Large intestine (tissue), 3 donors: ENCODE results near the gene LATS1. TPM values are rescaled to one million over a fixed set of nuclear protein-coding genes. Genes with fewer than 3 reads are reported as not detected.
"Not testable (repeated sequence)": the region's sequence is repeated elsewhere in the genome, so short reads cannot be mapped to it uniquely, and the experiment has no call there.

Experiments
- DNase-seq, 2 donors: peaks; one replicate each; pipeline versions ENCODE4 v3.0.0 to v3.0.0-alpha.2; 2013
- H3K27ac ChIP-seq: one replicate; pipeline ENCODE4 v1.5.1; 2013; ENCODE audit warnings: low read length
- H3K27me3 ChIP-seq: 2 replicates; pipeline ENCODE4 v1.6.1; 2013; ENCODE audit warnings: low read length; ENCODE audit not compliant: control insufficient read depth, insufficient read depth
- H3K36me3 ChIP-seq: 2 replicates; pipeline ENCODE4 v1.6.1; 2013; ENCODE audit warnings: low read length; ENCODE audit not compliant: control insufficient read depth, insufficient read depth
- H3K4me1 ChIP-seq: one replicate; pipeline ENCODE4 v1.6.1; 2013; ENCODE audit warnings: low read length; ENCODE audit not compliant: control insufficient read depth, insufficient read depth
- H3K4me3 ChIP-seq: one replicate; pipeline ENCODE4 v1.5.1; 2013; ENCODE audit warnings: low read length
- H3K9me3 ChIP-seq: one replicate; pipeline ENCODE4 v1.6.1; 2013; ENCODE audit warnings: mild to moderate bottlenecking, low read depth, low read length, moderate library complexity; ENCODE audit not compliant: control insufficient read depth
- WGBS: methylation state at CpG from one replicate; pipeline ENCODE4 v1.1.5; 2013; ENCODE audit warnings: low lambda C conversion rate; ENCODE audit not compliant: insufficient coverage; 5-methylcytosine and 5-hydroxymethylcytosine counted together
- polyA plus RNA-seq: library from polyadenylated mRNA; unstranded; fragments of 120-200 nt; gene quantifications from one replicate; pipeline ENCODE4 v1.2.1, GENCODE V29; 2013

LATS1 gene
- polyA plus RNA-seq, 1 donor = 24.4 TPM

DNA sequence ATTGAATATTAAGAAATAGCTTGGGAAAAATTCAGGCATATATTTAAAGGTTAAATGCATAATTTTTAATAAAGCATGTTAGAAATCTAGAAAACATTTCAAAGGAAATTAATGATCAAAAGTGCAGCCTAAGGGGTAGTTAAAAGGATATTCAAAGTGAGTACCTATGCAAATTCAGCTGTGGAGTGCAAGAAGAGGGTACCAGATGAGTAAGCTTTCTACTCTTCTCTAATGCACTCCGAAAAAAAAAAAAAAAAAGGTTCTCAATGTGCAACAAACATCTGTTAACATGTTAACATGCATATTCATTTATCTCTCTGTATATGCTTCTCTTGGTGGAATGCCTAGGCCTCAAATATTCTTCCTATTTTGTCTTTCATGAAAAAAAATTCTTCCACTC is 37.4 kb downstream of the LATS1 start:
- WGBS = no CpG with 5 or more reads among the region's 1 CpG
- Histone ChIP-seq H3K9me3 (no peaks in the 10 kb centered on the region), H3K4me3 (no peak overlapping the region), H3K27ac (no peak overlapping the region), H3K27me3 (no peaks in the 10 kb centered on the region), H3K36me3 (peaks cover 38% of the 10 kb centered on the region), H3K4me1 (no peaks in the 10 kb centered on the region)
- DNase-seq = no peak

DNA sequence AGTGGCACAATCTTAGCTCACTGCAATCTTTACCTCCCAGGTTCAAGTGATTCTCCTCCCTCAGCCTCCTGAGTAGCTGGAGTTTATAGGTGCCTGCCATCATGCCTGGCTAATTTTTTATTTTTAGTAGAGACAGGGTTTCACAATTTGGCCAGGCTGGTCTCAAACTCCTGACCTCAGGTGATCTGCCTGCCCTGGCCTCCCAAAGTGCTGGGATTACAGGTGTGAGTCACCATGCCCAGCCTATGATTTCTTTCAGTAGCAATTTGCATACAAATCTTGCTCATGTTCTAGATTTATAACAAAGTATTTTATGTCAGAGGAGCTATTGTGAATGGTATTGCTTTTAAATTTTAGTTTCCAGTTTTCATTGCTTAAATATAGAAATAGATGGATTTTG is 45.6 kb downstream of the LATS1 start:
- DNase-seq, H3K27me3 ChIP-seq, H3K4me3 ChIP-seq, H3K27ac ChIP-seq, H3K4me1 ChIP-seq, H3K9me3 ChIP-seq: not testable (repeated sequence)
- H3K36me3 ChIP-seq = peaks cover 55% of the 10 kb centered on the region

DNA sequence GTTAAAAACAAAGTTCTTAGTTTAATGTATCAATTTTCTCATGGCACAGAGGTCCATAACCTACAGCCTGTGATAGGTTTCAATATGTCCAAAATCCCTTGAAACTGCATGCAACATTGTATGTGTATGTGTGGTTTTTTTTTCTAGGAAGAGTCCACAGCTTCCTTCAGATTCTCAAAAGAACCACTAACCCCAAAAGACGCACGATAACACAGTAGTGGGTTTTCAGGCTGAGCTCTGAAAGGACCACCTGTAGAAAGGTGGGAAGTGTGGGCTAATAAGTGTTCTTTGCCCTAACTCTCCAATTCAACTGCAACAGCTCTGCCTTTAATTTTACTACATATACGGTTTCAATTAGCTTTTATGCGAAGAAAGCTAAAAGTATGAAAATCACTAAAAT is 57.9 kb downstream of the LATS1 start:
- Histone ChIP-seq H3K27me3 (no peaks in the 10 kb centered on the region), H3K9me3 (no peaks in the 10 kb centered on the region), H3K4me1 (no peaks in the 10 kb centered on the region), H3K27ac (no peak overlapping the region), H3K4me3 (no peak overlapping the region), H3K36me3 (peaks cover 34% of the 10 kb centered on the region)
- WGBS = 92% methylated on average over 2 of the region's 4 CpGs
- DNase-seq = no peak

DNA sequence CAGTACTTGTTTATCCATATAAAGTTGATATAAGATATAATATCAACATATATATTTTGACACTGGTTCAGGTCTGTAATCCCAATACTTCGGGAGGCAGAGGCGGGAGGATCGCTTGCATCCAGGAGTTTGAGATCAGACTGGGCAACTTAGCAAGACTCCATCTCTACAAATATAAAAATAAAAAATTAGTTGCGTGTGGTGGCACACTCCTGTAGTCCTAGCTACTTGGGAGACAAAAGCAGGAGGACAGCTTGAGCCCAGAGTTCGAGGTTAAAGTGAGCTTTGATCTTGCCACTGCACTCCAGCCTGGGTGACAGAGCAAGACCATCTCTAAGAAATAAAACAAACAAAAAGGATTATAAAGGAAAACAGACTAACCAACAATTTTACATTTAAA is 60.5 kb downstream of the LATS1 start:
- Histone ChIP-seq H3K27ac (no peak overlapping the region), H3K4me3 (no peak overlapping the region), H3K4me1 (no peaks in the 10 kb centered on the region), H3K9me3 (no peaks in the 10 kb centered on the region), H3K27me3 (no peaks in the 10 kb centered on the region), H3K36me3 (peaks cover 18% of the 10 kb centered on the region)
- no CpG with 5 or more reads among the region's 5 CpGs for WGBS
- DNase-seq = no peak

DNA sequence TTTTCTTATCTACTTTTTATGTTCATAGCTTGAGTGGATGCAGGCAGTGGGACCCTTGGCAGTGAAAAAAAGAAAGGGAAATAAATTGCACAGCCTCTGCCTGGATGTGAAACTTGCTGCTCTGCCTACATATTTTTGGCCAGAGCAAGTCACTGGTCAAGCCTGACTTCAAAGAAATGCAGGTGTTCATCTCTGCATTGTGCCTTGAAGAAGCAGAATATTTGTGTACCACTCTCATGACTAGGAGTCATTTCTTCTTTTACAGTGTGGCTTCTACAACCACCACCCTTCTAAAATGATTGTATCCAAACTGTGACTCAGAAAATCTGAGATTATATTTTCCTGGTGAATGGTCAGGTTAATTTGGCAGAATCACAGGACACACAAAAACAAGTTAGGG is 66.8 kb downstream of the LATS1 start:
- Histone ChIP-seq H3K9me3 (no peaks in the 10 kb centered on the region), H3K36me3 (no peaks in the 10 kb centered on the region), H3K4me3 (no peak overlapping the region), H3K27ac (no peak overlapping the region), H3K27me3 (no peaks in the 10 kb centered on the region), H3K4me1 (no peaks in the 10 kb centered on the region)
- DNase-seq = no peak

DNA sequence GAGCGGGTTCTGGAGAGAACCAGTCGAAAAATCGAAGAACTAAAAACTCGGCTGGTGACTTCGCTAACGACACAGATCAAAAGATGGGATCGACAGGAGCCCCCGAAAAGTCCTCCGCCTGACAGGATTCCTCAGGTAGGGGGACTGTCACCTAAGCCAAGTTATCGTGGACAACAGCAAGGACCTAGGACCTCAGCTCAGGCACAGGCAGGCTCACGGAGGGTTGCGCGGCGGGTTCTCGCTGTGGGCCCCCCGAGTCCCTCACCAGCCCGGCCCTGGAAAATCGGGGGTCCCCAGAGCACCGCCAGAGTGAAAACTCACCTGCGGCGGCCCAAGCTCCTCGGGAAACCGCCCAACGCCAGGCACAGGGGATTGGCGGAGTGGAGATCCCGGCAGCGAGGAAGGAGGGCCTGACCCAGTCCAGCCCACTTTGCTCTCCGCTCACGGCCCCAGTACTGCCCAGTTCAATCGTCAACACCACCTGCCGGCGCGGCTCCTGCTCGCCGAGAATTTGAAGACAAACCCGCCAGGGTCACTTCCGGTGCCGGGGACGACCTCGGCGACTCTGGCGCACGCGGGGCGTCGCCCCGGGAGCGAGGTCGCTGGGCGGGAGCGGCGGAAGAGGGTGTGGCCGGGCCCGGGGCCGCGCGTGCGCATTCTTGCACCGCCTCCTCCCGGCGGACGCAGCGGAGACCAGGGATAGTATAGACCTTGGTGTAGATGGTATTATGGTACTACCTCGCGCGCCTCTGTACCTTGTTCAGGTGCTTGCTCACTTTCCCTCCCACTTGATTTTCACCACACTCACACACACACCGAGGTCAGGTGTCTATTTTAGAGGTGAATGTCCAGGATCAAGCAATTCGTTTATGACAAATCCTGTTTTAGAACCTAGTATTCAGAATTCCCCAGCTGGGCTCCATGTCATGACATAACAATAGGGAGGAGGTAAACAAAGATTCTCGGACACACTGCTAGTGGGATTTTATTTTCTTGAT is 69.5 kb downstream of the LATS1 start, which contains the start of gene KATNA1:
Gene KATNA1 (minus strand): TSS at position 567 of the 998 bp plus-strand sequence. CDS start 10,167 bp downstream, outside the sequence.
- no peaks in the 10 kb centered on the region for H3K27me3 ChIP-seq
- H3K27ac ChIP-seq = peak within 1 kb of the TSS; percentile 86
- H3K4me3 ChIP-seq = peak within 1 kb of the TSS; percentile 96
- H3K36me3 ChIP-seq = no peaks in the 10 kb centered on the region
- WGBS = 7% methylated on average over 3 of the region's 69 CpGs
- H3K4me1 ChIP-seq = no peaks in the 10 kb centered on the region
- H3K9me3 ChIP-seq = no peaks in the 10 kb centered on the region
- peak; percentile 91 to 96 for DNase-seq

DNA sequence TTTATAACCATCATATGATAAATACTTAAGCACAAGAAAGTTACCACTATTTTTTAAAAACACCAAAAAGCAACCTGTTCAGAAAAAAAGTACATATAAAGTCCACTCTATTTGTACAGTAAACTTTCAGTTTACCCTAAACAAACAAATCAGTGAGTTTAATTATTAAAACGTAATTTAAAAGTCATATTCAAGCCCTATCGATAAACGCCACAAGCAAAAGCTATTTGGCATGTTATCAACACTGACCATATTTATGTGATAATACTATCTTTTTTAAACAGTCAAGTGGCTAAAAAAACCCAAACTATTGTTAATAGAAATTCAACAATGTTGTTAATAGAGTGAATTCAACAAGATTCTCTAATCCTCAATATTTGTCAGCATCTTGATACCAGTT is 71.3 kb downstream of the LATS1 start:
- Histone ChIP-seq H3K9me3 (no peaks in the 10 kb centered on the region), H3K4me3 (no peak overlapping the region), H3K4me1 (no peaks in the 10 kb centered on the region), H3K27me3 (no peaks in the 10 kb centered on the region), H3K36me3 (no peaks in the 10 kb centered on the region), H3K27ac (no peak overlapping the region)
- DNase-seq = no peak
- WGBS = 94% methylated on average over 3 of the region's 3 CpGs

DNA sequence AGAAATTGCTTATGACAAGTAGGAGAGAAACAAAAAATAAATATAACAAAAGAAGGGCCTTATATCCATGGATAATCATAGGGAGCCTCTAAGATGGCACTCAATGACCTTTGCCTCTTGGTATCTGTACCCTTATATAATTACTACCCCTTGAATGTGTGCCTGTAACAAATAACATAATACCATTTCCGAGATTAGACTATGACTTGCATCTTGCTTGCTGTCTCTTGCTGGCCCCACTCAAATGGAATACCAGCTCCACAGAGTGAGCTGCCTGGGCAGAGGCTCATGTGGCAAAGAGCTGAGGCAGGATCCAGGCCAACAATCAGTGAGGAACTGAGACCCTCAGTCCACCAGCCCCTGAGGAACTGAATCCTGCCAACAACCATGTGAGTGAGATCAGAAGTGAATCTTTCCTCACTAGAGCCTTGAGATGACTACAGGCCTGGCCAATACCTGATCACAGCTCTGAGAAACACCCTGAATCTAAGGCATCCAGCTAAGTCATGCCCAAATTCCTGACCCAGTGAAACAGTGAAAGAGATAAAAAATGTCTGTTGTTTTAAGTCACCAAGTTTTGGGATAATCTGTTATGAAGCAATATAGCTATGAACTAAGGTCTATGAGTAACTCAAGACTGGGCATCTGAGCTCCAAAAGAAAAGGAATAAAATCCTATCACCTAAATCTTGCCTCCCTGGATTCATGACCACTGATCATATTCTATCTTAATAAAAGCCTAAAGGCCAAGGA is 74.9 kb downstream of the LATS1 start:
- Histone ChIP-seq H3K27ac (no peak overlapping the region), H3K4me1 (no peaks in the 10 kb centered on the region), H3K9me3 (no peaks in the 10 kb centered on the region), H3K27me3 (no peaks in the 10 kb centered on the region), H3K36me3 (no peaks in the 10 kb centered on the region), H3K4me3 (no peak overlapping the region)
- no CpG with 5 or more reads among the region's 1 CpG for WGBS
- DNase-seq = no peak

DNA sequence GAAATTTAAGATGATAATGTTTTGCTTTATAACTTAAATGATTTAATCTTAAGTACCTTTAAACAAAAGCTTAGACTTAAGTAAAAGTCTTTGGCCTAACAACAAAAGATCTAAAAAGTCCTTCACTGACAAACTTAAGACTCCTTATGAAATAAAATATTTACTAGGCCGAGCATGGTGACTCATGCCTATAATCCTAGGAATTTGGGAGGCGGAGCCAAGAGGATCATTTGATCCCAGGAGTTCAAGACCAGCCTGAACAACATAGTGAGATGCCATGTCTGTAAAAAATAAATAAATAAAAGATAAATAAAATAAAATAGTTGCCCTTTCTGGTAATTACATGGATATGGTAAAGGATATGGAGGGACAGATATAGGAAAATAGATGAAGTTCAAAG is 81.8 kb downstream of the LATS1 start:
- H3K4me1 ChIP-seq = no peaks in the 10 kb centered on the region
- no peaks in the 10 kb centered on the region for H3K27me3 ChIP-seq
- H3K4me3 ChIP-seq = no peak overlapping the region
- H3K36me3 ChIP-seq = no peaks in the 10 kb centered on the region
- DNase-seq = no peak
- 100% methylated on average over 1 of the region's 2 CpGs for WGBS
- H3K9me3 ChIP-seq = no peaks in the 10 kb centered on the region
- no peak overlapping the region for H3K27ac ChIP-seq

DNA sequence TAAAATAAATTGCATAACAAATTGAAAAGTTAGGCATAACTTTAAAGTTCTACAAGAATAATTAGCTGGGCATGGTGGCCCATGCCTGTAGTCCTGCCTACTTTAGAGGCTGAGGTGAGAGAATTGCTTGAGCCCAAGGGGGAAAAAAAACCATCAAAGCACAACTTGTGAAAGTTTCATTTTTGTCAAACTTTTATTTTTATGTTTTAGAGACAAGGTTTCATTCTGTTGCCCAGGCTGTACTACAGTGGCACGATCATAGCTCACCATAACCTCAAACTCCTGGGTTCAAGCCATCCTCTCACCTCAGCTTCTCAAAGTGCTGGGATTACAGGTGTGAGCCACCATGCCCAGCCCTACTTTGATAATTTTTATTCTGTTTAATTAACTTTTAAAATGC is 83.6 kb downstream of the LATS1 start:
- H3K27me3 ChIP-seq = no peaks in the 10 kb centered on the region
- H3K27ac ChIP-seq = no peak overlapping the region
- H3K36me3 ChIP-seq = peaks cover 5% of the 10 kb centered on the region
- H3K4me3 ChIP-seq = no peak overlapping the region
- H3K9me3 ChIP-seq = no peaks in the 10 kb centered on the region
- 100% methylated on average over 1 of the region's 1 CpG for WGBS
- no peaks in the 10 kb centered on the region for H3K4me1 ChIP-seq
- no peak for DNase-seq
